H9 (cell line): ENCODE measurements around the gene CCL26. TPM values are rescaled to one million over a fixed set of nuclear protein-coding genes. Genes with fewer than 3 reads are reported as not detected.

Experiments
- DNase-seq: peaks from one replicate; pipeline ENCODE4 v3.0.0-alpha.2; 2017
- H2AFZ ChIP-seq: one replicate; pipeline ENCODE4 v1.6.1; 2013; ENCODE audit warnings: mild to moderate bottlenecking, low read length, control low read depth, moderate library complexity
- H2AK5ac ChIP-seq: 2 replicates; pipeline ENCODE4 v1.6.1; 2013; ENCODE audit warnings: low read length, control low read depth, mixed read lengths; ENCODE audit not compliant: insufficient read length
- H2BK120ac ChIP-seq: one replicate; pipeline ENCODE4 v1.6.1; 2013; ENCODE audit warnings: low read depth, mild to moderate bottlenecking, low read length, control low read depth, inconsistent platforms; ENCODE audit not compliant: poor library complexity, severe bottlenecking
- H2BK12ac ChIP-seq: 2 replicates; pipeline ENCODE4 v1.6.1; 2013; ENCODE audit warnings: low read length, control low read depth, mixed read lengths, low read depth; ENCODE audit not compliant: insufficient read length
- H2BK15ac ChIP-seq: 2 replicates; pipeline ENCODE4 v1.6.1; 2013; ENCODE audit warnings: low read depth, low read length, control low read depth
- H2BK20ac ChIP-seq: one replicate; pipeline ENCODE4 v1.6.1; 2013; ENCODE audit warnings: low read depth, mild to moderate bottlenecking, low read length, control low read depth, inconsistent platforms; ENCODE audit not compliant: poor library complexity, severe bottlenecking
- H2BK5ac ChIP-seq: 2 replicates; pipeline ENCODE4 v1.6.1; 2013; ENCODE audit warnings: low read length, control low read depth, mixed read lengths; ENCODE audit not compliant: insufficient read length
- H3K14ac ChIP-seq: 2 replicates; pipeline ENCODE4 v1.6.1; 2013; ENCODE audit warnings: low read length, control low read depth; ENCODE audit not compliant: insufficient read depth
- H3K18ac ChIP-seq: 2 replicates; pipeline ENCODE4 v1.6.1; 2013; ENCODE audit warnings: low read depth, mild to moderate bottlenecking, mixed read lengths, low read length, control low read depth; ENCODE audit not compliant: insufficient read length
- H3K23ac ChIP-seq: 2 replicates; pipeline ENCODE4 v1.6.1; 2013; ENCODE audit warnings: low read length, control low read depth, mixed read lengths, low read depth; ENCODE audit not compliant: insufficient read length
- H3K23me2 ChIP-seq: 2 replicates; pipeline ENCODE4 v1.6.1; 2013; ENCODE audit warnings: low read depth, mild to moderate bottlenecking, mixed read lengths, low read length, control low read depth; ENCODE audit not compliant: insufficient read length, poor library complexity, severe bottlenecking
- H3K27ac ChIP-seq: 2 replicates; pipeline ENCODE4 v1.5.1; 2013; ENCODE audit warnings: low read length, control low read depth, mixed read lengths, low read depth; ENCODE audit not compliant: insufficient read length
- H3K27me3 ChIP-seq: 2 replicates; pipeline ENCODE4 v1.6.1; 2013; ENCODE audit warnings: low read length, control low read depth, inconsistent platforms; ENCODE audit not compliant: insufficient read depth
- H3K4ac ChIP-seq: 2 replicates; pipeline ENCODE4 v1.6.1; 2013; ENCODE audit warnings: low read depth, mild to moderate bottlenecking, control low read depth, inconsistent platforms, low read length, moderate library complexity
- H3K4me1 ChIP-seq: 2 replicates; pipeline ENCODE4 v1.6.1; 2013; ENCODE audit warnings: low read length, control low read depth, inconsistent platforms; ENCODE audit not compliant: insufficient read depth
- H3K4me2 ChIP-seq: 2 replicates; pipeline ENCODE4 v1.6.1; 2013; ENCODE audit warnings: low read length, control low read depth, mixed read lengths; ENCODE audit not compliant: insufficient read length, insufficient read depth
- H3K56ac ChIP-seq: 2 replicates; pipeline ENCODE4 v1.6.1; 2013; ENCODE audit warnings: low read depth, mild to moderate bottlenecking, mixed read lengths, low read length, control low read depth; ENCODE audit not compliant: insufficient read length
- H3K79me1 ChIP-seq: 2 replicates; pipeline ENCODE4 v1.6.1; 2013; ENCODE audit warnings: low read depth, mild to moderate bottlenecking, moderate library complexity, low read length, control low read depth, inconsistent platforms; ENCODE audit not compliant: insufficient read depth, poor library complexity, severe bottlenecking
- H3K79me2 ChIP-seq: 2 replicates; pipeline ENCODE4 v1.6.1; 2013; ENCODE audit warnings: low read length, control low read depth, inconsistent platforms; ENCODE audit not compliant: insufficient read depth
- H3K9ac ChIP-seq: 2 replicates; pipeline ENCODE4 v1.6.1; 2013; ENCODE audit warnings: low read length, control low read depth, mixed read lengths; ENCODE audit not compliant: insufficient read length; ENCODE audit errors: extremely low read depth
- H3K9me3 ChIP-seq: one replicate; pipeline ENCODE4 v1.6.1; 2013; ENCODE audit warnings: low read depth, low read length, inconsistent platforms; ENCODE audit not compliant: control insufficient read depth
- H3T11ph ChIP-seq: one replicate; pipeline ENCODE4 v1.6.1; 2013; ENCODE audit warnings: mild to moderate bottlenecking, low read length, control low read depth, inconsistent platforms
- H4K20me1 ChIP-seq: one replicate; pipeline ENCODE4 v1.6.1; 2013; ENCODE audit not compliant: control insufficient read depth, insufficient read length, insufficient read depth
- H4K5ac ChIP-seq: 2 replicates; pipeline ENCODE4 v1.6.1; 2013; ENCODE audit warnings: low read depth, mild to moderate bottlenecking, mixed read lengths, low read length, control low read depth; ENCODE audit not compliant: insufficient read length
- H4K8ac ChIP-seq: replicated peaks from 2 replicates; pipeline ENCODE4 v1.6.1; 2013; ENCODE audit warnings: low read length, control low read depth, mixed read lengths, low read depth; ENCODE audit not compliant: insufficient read length
- H4K91ac ChIP-seq: 2 replicates; pipeline ENCODE4 v1.6.1; 2013; ENCODE audit warnings: low read depth, mild to moderate bottlenecking, moderate library complexity, mixed read lengths, low read length, control low read depth; ENCODE audit not compliant: insufficient read length
- H3K27ac Mint-ChIP-seq, 3 experiments: 2 replicates in 2 of 3; 3 replicates in 1 of 3; pipeline ENCODE4 v1.8.0; 2020 to 2021; ENCODE audit warnings: mixed read lengths in 3 of 3, mild to moderate bottlenecking in 1 of 3, moderate library complexity in 1 of 3
- H3K27me3 Mint-ChIP-seq: 2 replicates; pipeline ENCODE4 v1.8.0; 2021; ENCODE audit warnings: low read depth, mild to moderate bottlenecking, moderate library complexity, mixed read lengths
- H3K36me3 Mint-ChIP-seq, 3 experiments: 2 replicates in 2 of 3; 3 replicates in 1 of 3; pipeline ENCODE4 v1.8.0; 2020 to 2021; ENCODE audit warnings: low read depth in 3 of 3, mixed read lengths in 3 of 3; ENCODE audit not compliant: insufficient read depth in 1 of 3
- H3K4me1 Mint-ChIP-seq, 2 experiments: 2 replicates each; pipeline ENCODE4 v1.8.0; 2020; ENCODE audit warnings: mixed read lengths in 2 of 2
- H3K4me3 Mint-ChIP-seq, 2 experiments: 2 replicates in 1 of 2; 3 replicates in 1 of 2; pipeline ENCODE4 v1.8.0; 2020 to 2021; ENCODE audit warnings: mild to moderate bottlenecking in 2 of 2, mixed read lengths in 2 of 2, moderate library complexity in 1 of 2
- H3K9me3 Mint-ChIP-seq, 2 experiments: 2 replicates in 1 of 2; 3 replicates in 1 of 2; pipeline ENCODE4 v1.8.0; 2020; ENCODE audit warnings: mild to moderate bottlenecking in 2 of 2, mixed read lengths in 2 of 2, moderate library complexity in 1 of 2
- CTCF ChIP-seq: fragments of 200-600 bp; sonication (generic); conservative IDR thresholded peaks from 3 replicates; pipeline ENCODE4 v1.8.0; 2021; ENCODE audit warnings: antibody characterized with exemption, mild to moderate bottlenecking
- WGBS: extraction: QIAGEN DNeasy Blood & Tissue Kit; methylation state at CpG from one replicate; pipeline ENCODE4 v1.1.7; 2013; ENCODE audit warnings: missing lambda C conversion rate, low lambda C conversion rate, mixed read lengths; ENCODE audit not compliant: insufficient read length; ENCODE audit errors: extremely low coverage; 5-methylcytosine and 5-hydroxymethylcytosine counted together
- total RNA-seq: library from RNA; stranded (reverse); gene quantifications from 2 replicates; pipeline ENCODE4 v1.2.1, GENCODE V29; 2021

CCL26 gene
- total RNA-seq, 1 experiment from 2014 or later = 9.3 TPM

- Histone ChIP-seq H2BK5ac (no peak overlapping the region), H4K8ac (no peak overlapping the region), H3K4ac (no peak overlapping the region), H3K23ac (no peak overlapping the region), H2AFZ (no peak overlapping the region), H2BK120ac (no peak overlapping the region), H3K4me1 (no peaks in the 10 kb centered on the region), H3K18ac (no peak overlapping the region), H4K5ac (no peak overlapping the region), H2BK12ac (no peak overlapping the region), H3K14ac (no peak overlapping the region), H3K9ac (no peak overlapping the region), H4K20me1 (no peaks in the 10 kb centered on the region), H3K4me2 (no peak overlapping the region), H3K79me2 (no peaks in the 10 kb centered on the region), H2BK15ac (no peak overlapping the region), H3K56ac (no peak overlapping the region), H2BK20ac (no peak overlapping the region), H3K9me3 (no peaks in the 10 kb centered on the region), H3K23me2 (no peaks in the 10 kb centered on the region), H3T11ph (no peak overlapping the region), H4K91ac (no peak overlapping the region), H3K79me1 (no peaks in the 10 kb centered on the region), H3K27me3 (no peaks in the 10 kb centered on the region), H3K27ac (no peak overlapping the region), H2AK5ac (no peak overlapping the region)
- peaks cover 5 to 9% of the 10 kb centered on the region in 2 experiments; a peak in 3 of 4 replicates for H3K4me1 Mint-ChIP-seq
- no peak for TF ChIP-seq CTCF
- DNase-seq = no peak
- no peak overlapping the region for H3K27ac Mint-ChIP-seq
- H3K4me3 Mint-ChIP-seq = no peak overlapping the region
- no CpG with 5 or more reads among the region's 7 CpGs for WGBS
- H3K9me3 Mint-ChIP-seq = peaks cover 0 to 3% of the 10 kb centered on the region in 2 experiments; a peak in 1 of 5 replicates
- H3K36me3 Mint-ChIP-seq = no peaks in the 10 kb centered on the region
- no peaks in the 10 kb centered on the region; the same call in 1 of the 2 replicates for H3K27me3 Mint-ChIP-seq
Measured at GRCh38 chr7:75757860-75758259, 14.2 kb downstream of the CCL26 start.
